Measurements from ENCODE around the gene RBM43.
A peak's percentile ranks its signal among the peaks of the same experiment; 100 is the strongest.
"Not testable (repeated sequence)": the region's sequence is repeated elsewhere in the genome, so short reads cannot be mapped to it uniquely, and the experiment has no call there.

Gene RBM43

GRCh38 chr2:151268085-151268484 lies 6.4 kb upstream of the RBM43 start:
- DNase-seq (ENCODE audit: low read depth in 3 of 3), result no peak

- DNase-seq (ENCODE audit: low read depth in 3 of 3), result no peak
Observed at GRCh38 chr2:151267537-151267936, 5.9 kb upstream of the RBM43 start.

- DNase-seq (ENCODE audit: low read depth in 3 of 3), result no peak
Observed at GRCh38 chr2:151265991-151266390, 4.3 kb upstream of the RBM43 start.

- DNase-seq (ENCODE audit: low read depth in 3 of 3), result no peak
Observed at GRCh38 chr2:151264157-151264825, 2.6 kb upstream of the RBM43 start.

GRCh38 chr2:151262629-151263028 lies 966 bp upstream of the RBM43 start:
- DNase-seq (ENCODE audit: low read depth in 3 of 3), result no peak

- no peak for DNase-seq (ENCODE audit: low read depth in 3 of 3)
Observed at GRCh38 chr2:151261977-151262291, 271 bp upstream of the RBM43 start.

- DNase-seq (ENCODE audit: low read depth in 3 of 3), result no peak
Observed at GRCh38 chr2:151260573-151261230, 961 bp downstream of the RBM43 start.

- DNase-seq (ENCODE audit: low read depth in 3 of 3), result no peak
Observed at GRCh38 chr2:151258121-151258520, 3.5 kb downstream of the RBM43 start.

GRCh38 chr2:151252646-151253045 lies 9.0 kb downstream of the RBM43 start:
- no peak for DNase-seq (ENCODE audit: low read depth in 3 of 3)

- no peak for DNase-seq (ENCODE audit: low read depth in 3 of 3)
Observed at GRCh38 chr2:151251012-151251411, 10.7 kb downstream of the RBM43 start.

- DNase-seq (ENCODE audit: low read depth in 3 of 3), result no peak
Observed at GRCh38 chr2:151247432-151247831, 14.2 kb downstream of the RBM43 start.

- DNase-seq (ENCODE audit: low read depth in 3 of 3), result no peak
Observed at GRCh38 chr2:151246152-151246551, 15.5 kb downstream of the RBM43 start.

GRCh38 chr2:151243468-151243867 lies 18.2 kb downstream of the RBM43 start:
- DNase-seq (ENCODE audit: low read depth in 3 of 3), result no peak

- DNase-seq (ENCODE audit: low read depth in 3 of 3), result no peak
Observed at GRCh38 chr2:151241224-151241623, 20.4 kb downstream of the RBM43 start.

GRCh38 chr2:151240433-151240832 lies 21.2 kb downstream of the RBM43 start:
- no peak for DNase-seq (ENCODE audit: low read depth in 3 of 3)

GRCh38 chr2:151239624-151240023 lies 22.0 kb downstream of the RBM43 start:
- no peak for DNase-seq (ENCODE audit: low read depth in 3 of 3)

GRCh38 chr2:151238527-151239487 lies 22.9 kb downstream of the RBM43 start:
- peak in 1 of 3 experiments; percentile 7 for DNase-seq (ENCODE audit: low read depth in 3 of 3)

GRCh38 chr2:151237422-151238025 lies 24.1 kb downstream of the RBM43 start:
- DNase-seq (ENCODE audit: low read depth in 3 of 3), result no peak

GRCh38 chr2:151233760-151234159 lies 27.9 kb downstream of the RBM43 start:
- DNase-seq (ENCODE audit: low read depth in 3 of 3), result not testable (repeated sequence)

- not testable (repeated sequence) for DNase-seq (ENCODE audit: low read depth in 3 of 3)
Observed at GRCh38 chr2:151233288-151233687, 28.4 kb downstream of the RBM43 start.

- no peak for DNase-seq (ENCODE audit: low read depth in 3 of 3)
Observed at GRCh38 chr2:151230627-151231140, 31.0 kb downstream of the RBM43 start.
